ENCODE results near the gene CDKAL1. TPM values are rescaled to one million over a fixed set of nuclear protein-coding genes. Genes with fewer than 3 reads are reported as not detected.

The CDKAL1 gene
- total and polyA plus RNA-seq, 2 donors from 2014 or later: 4.6 to 20.2 TPM

DNA sequence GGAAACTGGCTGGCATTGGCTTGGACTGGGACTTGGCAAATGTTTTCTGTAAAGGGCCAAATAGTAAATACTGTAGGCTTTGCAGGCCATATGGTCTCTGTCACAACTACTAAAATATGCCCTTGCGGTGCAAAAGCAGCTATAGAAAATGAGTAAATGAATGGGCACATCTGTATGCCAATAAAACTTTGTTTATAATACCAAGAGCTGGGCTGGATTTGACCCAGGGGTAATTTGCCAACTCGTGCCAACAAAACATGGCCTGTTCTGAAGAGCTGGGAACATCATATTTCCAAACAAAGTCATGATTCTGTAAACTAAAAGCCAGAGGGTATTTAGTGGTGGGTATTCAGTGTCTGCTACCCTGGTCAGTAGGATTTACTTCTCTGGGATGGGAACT, 739.2 kb downstream of the CDKAL1 start:
- no peak overlapping the region for H3K4me3 ChIP-seq (ENCODE audit: low read length in 3 of 3)
- FAIRE-seq: no peak
- intact Hi-C loops (cut with DNase I): no loop called here

DNA sequence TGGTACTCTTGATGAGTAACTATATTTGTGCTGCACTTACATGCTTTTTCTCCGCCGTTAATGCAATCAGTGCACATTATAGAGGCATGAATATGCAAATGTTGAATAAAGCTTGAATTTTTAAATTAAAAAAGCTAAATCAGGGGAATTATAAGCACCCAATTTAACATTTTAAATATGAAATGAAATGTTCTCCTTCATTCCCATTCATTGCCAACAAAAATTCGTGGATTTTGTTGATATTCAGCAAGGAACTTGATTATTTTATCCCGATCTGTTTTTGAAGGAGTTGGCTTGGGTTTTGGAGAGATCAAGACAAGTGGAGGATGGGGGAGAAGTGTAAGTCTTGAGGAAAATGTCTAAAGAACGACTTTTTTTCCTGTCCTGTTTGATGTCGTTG, 740.6 kb downstream of the CDKAL1 start:
- Histone ChIP-seq H3K9me3 (ENCODE audit: control insufficient read depth in 2 of 3, insufficient read depth in 1 of 3, low read length in 3 of 3) (no peaks in the 10 kb centered on the region), H3K4me1 (ENCODE audit: control insufficient read depth in 2 of 3, insufficient read depth in 2 of 3, low read depth in 1 of 3, low read length in 3 of 3) (no peaks in the 10 kb centered on the region), H3K9ac (ENCODE audit: low read length in 3 of 3) (no peak overlapping the region), H3K4me3 (ENCODE audit: low read length in 3 of 3) (no peak overlapping the region), H3K27me3 (ENCODE audit: control insufficient read depth, insufficient read depth, low read length) (no peaks in the 10 kb centered on the region), H3K36me3 (ENCODE audit: control insufficient read depth in 2 of 3, insufficient read depth in 3 of 3, low read length in 3 of 3) (no peaks in the 10 kb centered on the region), H3K27ac (ENCODE audit: low read depth in 2 of 2, low read length in 2 of 2) (no peak overlapping the region)
- FAIRE-seq (no peak), DNase-seq (no peak)
- TF ChIP-seq, protein P1, sequence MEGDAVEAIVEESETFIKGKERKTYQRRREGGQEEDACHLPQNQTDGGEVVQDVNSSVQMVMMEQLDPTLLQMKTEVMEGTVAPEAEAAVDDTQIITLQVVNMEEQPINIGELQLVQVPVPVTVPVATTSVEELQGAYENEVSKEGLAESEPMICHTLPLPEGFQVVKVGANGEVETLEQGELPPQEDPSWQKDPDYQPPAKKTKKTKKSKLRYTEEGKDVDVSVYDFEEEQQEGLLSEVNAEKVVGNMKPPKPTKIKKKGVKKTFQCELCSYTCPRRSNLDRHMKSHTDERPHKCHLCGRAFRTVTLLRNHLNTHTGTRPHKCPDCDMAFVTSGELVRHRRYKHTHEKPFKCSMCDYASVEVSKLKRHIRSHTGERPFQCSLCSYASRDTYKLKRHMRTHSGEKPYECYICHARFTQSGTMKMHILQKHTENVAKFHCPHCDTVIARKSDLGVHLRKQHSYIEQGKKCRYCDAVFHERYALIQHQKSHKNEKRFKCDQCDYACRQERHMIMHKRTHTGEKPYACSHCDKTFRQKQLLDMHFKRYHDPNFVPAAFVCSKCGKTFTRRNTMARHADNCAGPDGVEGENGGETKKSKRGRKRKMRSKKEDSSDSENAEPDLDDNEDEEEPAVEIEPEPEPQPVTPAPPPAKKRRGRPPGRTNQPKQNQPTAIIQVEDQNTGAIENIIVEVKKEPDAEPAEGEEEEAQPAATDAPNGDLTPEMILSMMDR (IDR thresholded peaks at IDR 0.05; ENCODE audit: borderline replicate concordance, extremely low read depth, insufficient read depth): no peak
- intact Hi-C loops (cut with DNase I): no loop called here

More for the DNA sequence above, 739.2 kb downstream of the CDKAL1 start:
- Histone ChIP-seq H3K4me1 (ENCODE audit: control insufficient read depth in 2 of 3, insufficient read depth in 2 of 3, low read depth in 1 of 3, low read length in 3 of 3) (no peaks in the 10 kb centered on the region), H3K27ac (ENCODE audit: low read depth in 2 of 2, low read length in 2 of 2) (no peak overlapping the region), H3K9ac (ENCODE audit: low read length in 3 of 3) (no peak overlapping the region), H3K36me3 (ENCODE audit: control insufficient read depth in 2 of 3, insufficient read depth in 3 of 3, low read length in 3 of 3) (no peaks in the 10 kb centered on the region), H3K9me3 (ENCODE audit: control insufficient read depth in 2 of 3, insufficient read depth in 1 of 3, low read length in 3 of 3) (no peaks in the 10 kb centered on the region), H3K27me3 (ENCODE audit: control insufficient read depth, insufficient read depth, low read length) (no peaks in the 10 kb centered on the region)
- DNase-seq: no peak
- TF ChIP-seq, protein P1 (IDR thresholded peaks at IDR 0.05; ENCODE audit: borderline replicate concordance, extremely low read depth, insufficient read depth): no peak

DNA sequence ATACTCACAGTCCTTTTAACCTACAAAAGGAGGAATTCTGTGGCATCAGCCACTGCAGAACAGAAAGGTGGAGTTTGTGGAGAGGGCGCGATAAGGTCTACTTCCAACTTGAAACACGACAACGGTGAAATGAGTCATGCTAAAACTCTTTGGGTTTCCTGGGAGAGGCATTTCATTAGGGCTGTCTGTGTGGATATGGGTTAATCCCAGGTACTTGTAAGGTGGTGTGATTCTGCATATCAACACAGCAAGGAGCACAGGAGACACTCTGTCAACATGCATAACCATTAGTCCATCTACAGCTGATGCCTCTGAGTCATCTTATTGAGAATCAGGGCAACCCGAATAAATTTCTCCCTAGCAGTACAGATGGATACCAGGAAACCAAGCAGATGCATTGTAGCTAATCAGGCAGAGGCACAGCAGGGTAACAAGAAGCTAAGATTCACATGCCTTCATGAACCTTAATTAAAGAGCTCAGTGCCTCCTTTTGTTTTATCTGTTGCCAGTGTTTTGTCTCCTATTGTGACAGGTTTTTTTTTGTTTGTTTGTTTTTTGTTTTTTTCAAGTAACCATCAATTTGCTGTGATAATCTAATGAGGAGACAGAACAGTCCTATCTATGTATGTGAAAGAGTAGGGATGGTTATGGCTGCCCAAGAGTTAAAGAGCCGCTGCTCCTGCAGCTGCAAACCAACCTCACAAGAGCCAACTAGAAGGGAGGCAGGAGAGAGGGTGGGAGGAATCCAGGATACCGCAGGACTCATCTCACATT, 743.5 kb downstream of the CDKAL1 start:
- FAIRE-seq (no peak), DNase-seq (no peak)
- Histone ChIP-seq H3K9ac (ENCODE audit: low read length in 3 of 3) (no peak overlapping the region), H3K27ac (ENCODE audit: low read depth in 2 of 2, low read length in 2 of 2) (no peak overlapping the region), H3K36me3 (ENCODE audit: control insufficient read depth in 2 of 3, insufficient read depth in 3 of 3, low read length in 3 of 3) (no peaks in the 10 kb centered on the region), H3K4me1 (ENCODE audit: control insufficient read depth in 2 of 3, insufficient read depth in 2 of 3, low read depth in 1 of 3, low read length in 3 of 3) (no peaks in the 10 kb centered on the region), H3K9me3 (ENCODE audit: control insufficient read depth in 2 of 3, insufficient read depth in 1 of 3, low read length in 3 of 3) (no peaks in the 10 kb centered on the region), H3K27me3 (ENCODE audit: control insufficient read depth, insufficient read depth, low read length) (no peaks in the 10 kb centered on the region), H3K4me3 (ENCODE audit: low read length in 3 of 3) (no peak overlapping the region)
- TF ChIP-seq, protein P1 (IDR thresholded peaks at IDR 0.05; ENCODE audit: borderline replicate concordance, extremely low read depth, insufficient read depth): no peak
- intact Hi-C loops (cut with DNase I): no loop called here

Data from kidney (tissue), 14 donors.